ENCODE measurements around the gene TLE6. TPM values are rescaled to one million over a fixed set of nuclear protein-coding genes. Genes with fewer than 3 reads are reported as not detected.

TLE6 gene
- total and polyA plus RNA-seq, 2 of the 4 experiments (the other 2 are of a cell fraction) = under 0.01 to 0.17 TPM

- no peak for ATAC-seq (ENCODE audit: low read depth)
- dilution Hi-C loops (cut with HindIII; ENCODE audit: low sequenced_read_pairs, unreplicated experiment) = no loop called here
- no peak overlapping the region for H2AK9ac ChIP-seq (replicated peaks; ENCODE audit: low read depth, low read length, poor library complexity)
Observed at GRCh38 chr19:3019211-3019854, 42.0 kb downstream of the TLE6 start.

More at GRCh38 chr19:3019211-3019854, 42.0 kb downstream of the TLE6 start:
- Histone ChIP-seq H4K20me1 (ENCODE audit: insufficient read depth, low read length) (no peaks in the 10 kb centered on the region), H3K4me3 (ENCODE audit: insufficient read depth, low read depth, low read length) (no peak overlapping the region), H3K18ac (ENCODE audit: low read depth, low read length) (no peak overlapping the region), H2BK120ac (ENCODE audit: low read depth, low read length) (no peak overlapping the region), H2AFZ (replicated peaks; ENCODE audit: low read length, poor library complexity) (no peak overlapping the region), H3K9ac (ENCODE audit: low read depth, low read length) (no peak overlapping the region), H4K5ac (ENCODE audit: low read depth, low read length) (no peak overlapping the region), H3K9me1 (ENCODE audit: insufficient read depth, low read length) (no peaks in the 10 kb centered on the region), H3K36me3 (ENCODE audit: control insufficient read depth, insufficient read depth, low read length) (no peaks in the 10 kb centered on the region), H3K23ac (ENCODE audit: low read depth, low read length) (no peak overlapping the region), H3K4me2 (ENCODE audit: low read depth, low read length) (no peak overlapping the region), H4K91ac (ENCODE audit: insufficient read depth, low read depth, low read length) (no peak overlapping the region), H2BK20ac (ENCODE audit: low read depth, low read length) (no peak overlapping the region), H4K8ac (ENCODE audit: low read depth in 2 of 2, low read length in 2 of 2) (no peak overlapping the region), H3K4ac (ENCODE audit: low read depth, low read length) (no peak overlapping the region), H3K27me3 (ENCODE audit: control insufficient read depth, insufficient read depth, low read length) (peaks cover 2% of the 10 kb centered on the region; the same call in 1 of the 2 replicates), H3K4me1 (ENCODE audit: control insufficient read depth, insufficient read depth, low read length) (no peaks in the 10 kb centered on the region), H3K79me1 (ENCODE audit: low read depth in 1 of 2, low read length in 2 of 2) (no peaks in the 10 kb centered on the region), H2BK5ac (ENCODE audit: low read depth, low read length, poor library complexity, severe bottlenecking) (no peak overlapping the region), H3K9me3 (ENCODE audit: control insufficient read depth, insufficient read depth, low read length) (no peaks in the 10 kb centered on the region), H2BK15ac (ENCODE audit: low read depth, low read length) (no peak overlapping the region), H3K14ac (replicated peaks; ENCODE audit: low read depth, low read length) (no peak overlapping the region), H2AK5ac (ENCODE audit: low read depth, low read length) (no peak overlapping the region), H3K27ac (ENCODE audit: insufficient read depth, low read length) (no peak overlapping the region), H3K56ac (ENCODE audit: extremely low read depth, insufficient read depth, low read length) (no peak overlapping the region)
- no TSS peak for BruUV-seq (replicated peaks)
- 83% methylated on average over 4 of the region's 28 CpGs; no CpG with 5 or more reads in 1 of the 2 experiments for WGBS, 2 experiments (ENCODE audit: extremely low coverage in 2 of 2, insufficient read length in 1 of 2)
- in situ Hi-C loops (cut with MboI; ENCODE audit: low sequenced_read_pairs) (no loop called here), intact Hi-C loops (cut with micrococcal nuclease) (no loop called here)
- POLR2A ChIA-PET (ENCODE audit: unreplicated experiment) = no interaction called here
- CTCF ChIA-PET = no interaction called here
- TF ChIP-seq CHD1 (IDR thresholded peaks at IDR 0.05; ENCODE audit: low read depth, low read length) (no peak), BHLHE40 (IDR thresholded peaks at IDR 0.05; ENCODE audit: low read depth, low read length) (no peak), RAD21 (IDR thresholded peaks at IDR 0.05; ENCODE audit: low read length) (no peak), RCOR1 (IDR thresholded peaks at IDR 0.05; ENCODE audit: insufficient replicate concordance, low read length) (no peak), CTCF (conservative IDR thresholded peaks at IDR 0.05; ENCODE audit: low read depth, low read length) (no peak), RFX5 (IDR thresholded peaks at IDR 0.05; ENCODE audit: low read depth, low read length) (no peak)
- DNase-seq = no peak
